ENCODE measurements around the gene TIFAB.

The TIFAB gene

GRCh38 chr5:135487037-135487395 lies 34.9 kb upstream of the TIFAB start:
- TF ChIP-seq, protein P1, sequence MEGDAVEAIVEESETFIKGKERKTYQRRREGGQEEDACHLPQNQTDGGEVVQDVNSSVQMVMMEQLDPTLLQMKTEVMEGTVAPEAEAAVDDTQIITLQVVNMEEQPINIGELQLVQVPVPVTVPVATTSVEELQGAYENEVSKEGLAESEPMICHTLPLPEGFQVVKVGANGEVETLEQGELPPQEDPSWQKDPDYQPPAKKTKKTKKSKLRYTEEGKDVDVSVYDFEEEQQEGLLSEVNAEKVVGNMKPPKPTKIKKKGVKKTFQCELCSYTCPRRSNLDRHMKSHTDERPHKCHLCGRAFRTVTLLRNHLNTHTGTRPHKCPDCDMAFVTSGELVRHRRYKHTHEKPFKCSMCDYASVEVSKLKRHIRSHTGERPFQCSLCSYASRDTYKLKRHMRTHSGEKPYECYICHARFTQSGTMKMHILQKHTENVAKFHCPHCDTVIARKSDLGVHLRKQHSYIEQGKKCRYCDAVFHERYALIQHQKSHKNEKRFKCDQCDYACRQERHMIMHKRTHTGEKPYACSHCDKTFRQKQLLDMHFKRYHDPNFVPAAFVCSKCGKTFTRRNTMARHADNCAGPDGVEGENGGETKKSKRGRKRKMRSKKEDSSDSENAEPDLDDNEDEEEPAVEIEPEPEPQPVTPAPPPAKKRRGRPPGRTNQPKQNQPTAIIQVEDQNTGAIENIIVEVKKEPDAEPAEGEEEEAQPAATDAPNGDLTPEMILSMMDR (IDR thresholded peaks at IDR 0.05; ENCODE audit: low read length) = no peak
- TF ChIP-seq EZH2 (IDR thresholded peaks at IDR 0.05; ENCODE audit: borderline replicate concordance, low read length) = no peak
- H3K9me2 ChIP-seq (ENCODE audit: low read depth, low read length) = no peaks in the 10 kb centered on the region
- no peaks in the 10 kb centered on the region for H3K4me1 ChIP-seq (ENCODE audit: insufficient read depth, low read length, severe bottlenecking)
- H3K9ac ChIP-seq (ENCODE audit: low read length) = no peak overlapping the region
- H3K4me3 ChIP-seq (ENCODE audit: low read depth, low read length, poor library complexity, severe bottlenecking) = no peak overlapping the region
- no peak overlapping the region for H3K4me2 ChIP-seq (ENCODE audit: low read length)
- H3K36me3 ChIP-seq (ENCODE audit: insufficient read depth, low read length) = no peaks in the 10 kb centered on the region
- H3K9me3 ChIP-seq (ENCODE audit: low read length) = no peaks in the 10 kb centered on the region
- H3K27ac ChIP-seq (ENCODE audit: low read depth, low read length, poor library complexity, severe bottlenecking) = no peak overlapping the region
- H3K79me2 ChIP-seq (ENCODE audit: insufficient read depth, low read length) = no peaks in the 10 kb centered on the region
- H2AFZ ChIP-seq (ENCODE audit: low read length) = no peak overlapping the region
- H4K20me1 ChIP-seq (ENCODE audit: insufficient read depth, low read length) = no peaks in the 10 kb centered on the region
- H3K27me3 ChIP-seq (ENCODE audit: insufficient read depth, low read length) = no peaks in the 10 kb centered on the region; the same call in 1 of the 2 replicates
- no peaks in the 10 kb centered on the region for H3F3A ChIP-seq (ENCODE audit: insufficient read depth, low read length)

- TF ChIP-seq, protein P1 (IDR thresholded peaks at IDR 0.05; ENCODE audit: low read length) = no peak
- no peak for TF ChIP-seq EZH2 (IDR thresholded peaks at IDR 0.05; ENCODE audit: borderline replicate concordance, low read length)
- Histone ChIP-seq H4K20me1 (ENCODE audit: insufficient read depth, low read length) (no peaks in the 10 kb centered on the region), H3K9me3 (ENCODE audit: low read length) (no peaks in the 10 kb centered on the region), H3K79me2 (ENCODE audit: insufficient read depth, low read length) (no peaks in the 10 kb centered on the region), H3K4me3 (ENCODE audit: low read depth, low read length, poor library complexity, severe bottlenecking) (no peak overlapping the region), H3F3A (ENCODE audit: insufficient read depth, low read length) (no peaks in the 10 kb centered on the region), H2AFZ (ENCODE audit: low read length) (no peak overlapping the region), H3K4me2 (ENCODE audit: low read length) (no peak overlapping the region), H3K27me3 (ENCODE audit: insufficient read depth, low read length) (no peaks in the 10 kb centered on the region; the same call in 1 of the 2 replicates), H3K9ac (ENCODE audit: low read length) (no peak overlapping the region), H3K4me1 (ENCODE audit: insufficient read depth, low read length, severe bottlenecking) (no peaks in the 10 kb centered on the region), H3K9me2 (ENCODE audit: low read depth, low read length) (no peaks in the 10 kb centered on the region), H3K27ac (ENCODE audit: low read depth, low read length, poor library complexity, severe bottlenecking) (no peak overlapping the region), H3K36me3 (ENCODE audit: insufficient read depth, low read length) (no peaks in the 10 kb centered on the region)
These were observed 34.2 kb upstream of the TIFAB start for GRCh38 chr5:135486131-135487036.

DNA sequence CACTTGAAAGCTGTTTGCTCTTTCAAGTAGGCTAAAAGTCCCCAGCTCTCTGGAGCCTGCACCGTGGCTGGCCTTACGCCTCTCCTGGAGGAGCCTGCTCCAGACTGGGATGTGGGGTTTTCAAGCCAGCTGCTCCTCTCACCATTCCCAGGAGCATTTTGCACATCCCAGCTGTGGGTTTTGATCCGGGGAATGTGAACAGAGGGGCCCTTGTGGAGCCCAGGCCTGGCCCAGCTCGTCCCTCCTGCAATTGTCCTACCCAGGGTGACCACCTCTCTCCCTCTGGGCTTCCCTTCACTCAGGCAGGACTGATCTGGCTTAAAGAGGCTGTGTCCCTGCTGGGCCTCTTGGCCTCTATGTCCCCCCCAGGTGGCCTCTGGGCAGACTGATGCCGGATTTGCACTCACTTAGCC lies 32.5 kb upstream of the TIFAB start:
- Histone ChIP-seq H3K9ac (ENCODE audit: low read length) (no peak overlapping the region), H2AFZ (ENCODE audit: low read length) (no peak overlapping the region), H3K79me2 (ENCODE audit: insufficient read depth, low read length) (no peaks in the 10 kb centered on the region), H3K4me3 (ENCODE audit: low read depth, low read length, poor library complexity, severe bottlenecking) (no peak overlapping the region), H3K4me1 (ENCODE audit: insufficient read depth, low read length, severe bottlenecking) (no peaks in the 10 kb centered on the region), H3K36me3 (ENCODE audit: insufficient read depth, low read length) (no peaks in the 10 kb centered on the region), H3K9me2 (ENCODE audit: low read depth, low read length) (no peaks in the 10 kb centered on the region), H3K27ac (ENCODE audit: low read depth, low read length, poor library complexity, severe bottlenecking) (no peak overlapping the region), H3K27me3 (ENCODE audit: insufficient read depth, low read length) (no peaks in the 10 kb centered on the region; the same call in 1 of the 2 replicates), H3K4me2 (ENCODE audit: low read length) (no peak overlapping the region), H4K20me1 (ENCODE audit: insufficient read depth, low read length) (no peaks in the 10 kb centered on the region), H3F3A (ENCODE audit: insufficient read depth, low read length) (no peaks in the 10 kb centered on the region), H3K9me3 (ENCODE audit: low read length) (no peaks in the 10 kb centered on the region)
- TF ChIP-seq, protein P1 (IDR thresholded peaks at IDR 0.05; ENCODE audit: low read length) = no peak
- TF ChIP-seq EZH2 (IDR thresholded peaks at IDR 0.05; ENCODE audit: borderline replicate concordance, low read length) = no peak

All from OCI-LY1 (cell line).